Stomach (tissue), 4 donors: ENCODE results near the gene KPNA3.

Source experiments
- CTCF ChIP-seq, 7 experiments: fragments of 450-650 bp in 4 of 7; fragments of 200-600 bp in 3 of 7; sonication (generic) in 3 of 7; IDR thresholded peaks; one replicate each; pipeline ENCODE4 v1.5.1; 2016 to 2019; ENCODE audit warnings: antibody characterized with exemption in 7 of 7, control low read depth in 2 of 7, mild to moderate bottlenecking in 1 of 7
- EP300 ChIP-seq: sonication (generic); formaldehyde crosslinking; IDR thresholded peaks from one replicate; pipeline ENCODE4 v1.6.1; 2017; ENCODE audit warnings: antibody characterized with exemption

GRCh38 chr13:49831455-49831854 is 39.0 kb upstream of the KPNA3 start:
- TF ChIP-seq CTCF (IDR thresholded peaks at IDR 0.05) = no peak
- TF ChIP-seq EP300 = no peak
